ENCODE data around the gene SGTA.
A peak's percentile ranks its signal among the peaks of the same experiment; 100 is the strongest.
"Not testable (repeated sequence)": the region's sequence is repeated elsewhere in the genome, so short reads cannot be mapped to it uniquely, and the experiment has no call there.

SGTA gene

DNA sequence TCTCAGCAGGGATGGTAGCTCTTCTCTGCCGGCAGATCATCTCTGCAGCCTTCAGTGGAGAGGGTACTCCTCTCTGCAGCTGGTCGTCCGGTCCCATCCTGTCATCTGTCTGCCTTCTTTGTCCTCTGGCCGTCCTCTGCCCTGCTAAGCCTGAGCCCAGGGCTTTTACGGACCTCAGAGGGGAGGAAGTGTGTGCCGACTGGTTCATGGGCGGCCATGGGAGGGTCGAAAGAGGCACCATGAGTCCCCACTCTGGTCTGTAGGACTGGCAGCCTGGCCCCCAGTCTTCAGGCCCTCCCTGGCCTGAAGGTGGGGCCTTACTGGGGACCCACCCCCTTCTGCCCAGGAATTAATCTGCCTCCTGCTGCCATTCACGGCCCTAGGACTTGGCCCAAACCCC, 40.6 kb upstream of the SGTA start:
- Histone ChIP-seq H3K36me3 (ENCODE audit: low read depth) (no peaks in the 10 kb centered on the region), H3K27me3 (ENCODE audit: insufficient read depth, poor library complexity, severe bottlenecking) (no peaks in the 10 kb centered on the region), H3K27ac (ENCODE audit: poor library complexity, severe bottlenecking) (no peak overlapping the region), H3K4me1 (ENCODE audit: insufficient read depth, poor library complexity, severe bottlenecking) (no peaks in the 10 kb centered on the region), H3K9me3 (ENCODE audit: severe bottlenecking) (no peaks in the 10 kb centered on the region), H3K4me3 (ENCODE audit: severe bottlenecking) (no peak overlapping the region)
- no peak for DNase-seq (ENCODE audit: low spot score)
- ATAC-seq (ENCODE audit: low read depth), result no peak
- TF ChIP-seq, protein P1, sequence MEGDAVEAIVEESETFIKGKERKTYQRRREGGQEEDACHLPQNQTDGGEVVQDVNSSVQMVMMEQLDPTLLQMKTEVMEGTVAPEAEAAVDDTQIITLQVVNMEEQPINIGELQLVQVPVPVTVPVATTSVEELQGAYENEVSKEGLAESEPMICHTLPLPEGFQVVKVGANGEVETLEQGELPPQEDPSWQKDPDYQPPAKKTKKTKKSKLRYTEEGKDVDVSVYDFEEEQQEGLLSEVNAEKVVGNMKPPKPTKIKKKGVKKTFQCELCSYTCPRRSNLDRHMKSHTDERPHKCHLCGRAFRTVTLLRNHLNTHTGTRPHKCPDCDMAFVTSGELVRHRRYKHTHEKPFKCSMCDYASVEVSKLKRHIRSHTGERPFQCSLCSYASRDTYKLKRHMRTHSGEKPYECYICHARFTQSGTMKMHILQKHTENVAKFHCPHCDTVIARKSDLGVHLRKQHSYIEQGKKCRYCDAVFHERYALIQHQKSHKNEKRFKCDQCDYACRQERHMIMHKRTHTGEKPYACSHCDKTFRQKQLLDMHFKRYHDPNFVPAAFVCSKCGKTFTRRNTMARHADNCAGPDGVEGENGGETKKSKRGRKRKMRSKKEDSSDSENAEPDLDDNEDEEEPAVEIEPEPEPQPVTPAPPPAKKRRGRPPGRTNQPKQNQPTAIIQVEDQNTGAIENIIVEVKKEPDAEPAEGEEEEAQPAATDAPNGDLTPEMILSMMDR (IDR thresholded peaks at IDR 0.05; ENCODE audit: poor library complexity, severe bottlenecking), result no peak

DNA sequence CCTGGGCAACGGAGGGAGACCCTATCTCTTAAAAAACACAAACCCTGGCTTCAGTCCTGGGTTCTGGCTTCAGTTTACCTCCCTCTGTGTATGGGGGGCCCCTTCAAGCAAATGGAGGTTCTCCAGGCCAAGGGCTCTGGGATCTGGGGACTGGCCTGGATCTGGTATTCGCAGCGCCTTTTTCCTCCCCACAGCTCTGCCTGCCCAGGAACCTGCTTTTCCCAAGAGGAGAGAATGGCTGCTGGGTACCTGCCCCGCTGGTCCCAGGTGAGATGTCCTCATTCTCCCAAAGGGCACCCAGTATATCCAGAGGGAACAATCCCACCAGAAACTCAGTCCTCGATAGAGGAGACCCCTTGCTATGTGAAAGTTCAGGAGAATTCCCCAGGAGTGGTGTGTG, 39.8 kb upstream of the SGTA start:
- no peak for ATAC-seq (ENCODE audit: low read depth)
- no peaks in the 10 kb centered on the region for H3K4me1 ChIP-seq (ENCODE audit: insufficient read depth, poor library complexity, severe bottlenecking)
- H3K27ac ChIP-seq (ENCODE audit: poor library complexity, severe bottlenecking), result no peak overlapping the region
- H3K27me3 ChIP-seq (ENCODE audit: insufficient read depth, poor library complexity, severe bottlenecking), result no peaks in the 10 kb centered on the region
- no peaks in the 10 kb centered on the region for H3K9me3 ChIP-seq (ENCODE audit: severe bottlenecking)
- H3K36me3 ChIP-seq (ENCODE audit: low read depth), result no peaks in the 10 kb centered on the region
- no peak overlapping the region for H3K4me3 ChIP-seq (ENCODE audit: severe bottlenecking)
- no peak for DNase-seq (ENCODE audit: low spot score)
- TF ChIP-seq, protein P1 (IDR thresholded peaks at IDR 0.05; ENCODE audit: poor library complexity, severe bottlenecking), result no peak

DNA sequence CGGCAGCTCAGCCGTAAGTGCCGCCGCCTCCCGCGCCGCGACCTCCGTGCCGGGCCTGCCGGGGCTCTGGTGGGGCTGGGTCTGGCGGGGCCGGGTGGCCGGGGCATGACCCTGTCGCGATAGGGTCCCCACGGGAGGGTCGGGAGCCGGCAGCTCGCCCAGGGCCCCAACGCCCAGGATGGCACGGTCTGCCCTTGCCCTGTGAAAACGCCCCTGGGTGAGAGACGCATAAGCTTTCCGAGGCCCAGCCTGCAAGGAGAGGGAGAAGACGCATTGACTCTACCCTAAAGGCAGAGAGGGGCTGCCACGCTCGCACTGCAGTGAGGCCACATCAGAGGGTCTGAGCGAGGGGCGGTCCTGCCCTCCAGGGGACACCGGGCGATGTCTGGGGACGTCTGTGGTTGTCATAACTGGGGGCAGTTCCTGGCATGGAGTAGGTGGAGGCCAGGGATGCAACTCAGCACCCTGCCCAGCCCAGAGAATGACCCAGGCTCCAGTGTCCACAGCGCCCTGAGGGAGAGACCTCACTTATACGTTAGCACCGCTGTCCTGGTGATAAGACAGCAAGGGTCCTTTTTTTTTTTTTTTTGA, 37.1 kb upstream of the SGTA start:
- TF ChIP-seq, protein P1 (IDR thresholded peaks at IDR 0.05; ENCODE audit: poor library complexity, severe bottlenecking), result no peak
- H3K36me3 ChIP-seq (ENCODE audit: low read depth), result no peaks in the 10 kb centered on the region
- no peaks in the 10 kb centered on the region for H3K4me1 ChIP-seq (ENCODE audit: insufficient read depth, poor library complexity, severe bottlenecking)
- ATAC-seq (ENCODE audit: low read depth) (peak; percentile 9; the same call in 2 of the 3 replicates), DNase-seq (ENCODE audit: low spot score) (no peak)
- no peaks in the 10 kb centered on the region for H3K9me3 ChIP-seq (ENCODE audit: severe bottlenecking)
- H3K27me3 ChIP-seq (ENCODE audit: insufficient read depth, poor library complexity, severe bottlenecking), result no peaks in the 10 kb centered on the region
- peak overlapping the region; percentile 100 for H3K4me3 ChIP-seq (ENCODE audit: severe bottlenecking)
- no peak overlapping the region for H3K27ac ChIP-seq (ENCODE audit: poor library complexity, severe bottlenecking)

DNA sequence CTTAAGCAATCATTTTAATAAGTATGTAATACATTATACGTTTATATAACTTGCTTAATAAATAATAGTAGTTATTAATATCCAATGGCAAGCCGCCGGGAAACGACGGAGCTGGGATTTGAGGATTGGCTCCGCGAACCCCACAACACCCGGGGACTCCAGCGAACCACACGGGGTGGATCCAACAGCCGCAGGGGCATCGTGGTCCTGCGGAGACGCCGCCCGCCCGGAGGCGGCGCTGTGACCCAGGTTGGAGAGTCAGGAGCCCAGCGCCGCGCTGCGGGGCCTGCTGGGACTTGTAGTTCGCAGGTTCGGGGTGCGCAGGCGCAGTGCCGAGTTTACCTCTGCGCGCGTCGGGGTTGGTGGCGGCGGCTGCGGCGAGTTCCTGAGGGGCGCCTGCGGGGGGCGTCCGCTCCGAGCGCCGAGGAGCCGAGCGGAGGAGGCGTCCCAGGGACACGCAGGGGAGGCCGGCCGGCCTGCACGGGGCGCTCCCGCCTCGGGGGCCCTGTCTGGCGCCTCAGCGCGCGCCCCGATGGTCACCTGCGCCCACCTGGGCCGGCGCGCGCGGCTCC, 36.6 kb upstream of the SGTA start, which contains the start of gene ZNF554:
Gene ZNF554 (plus strand): TSS at position 329 of the 572 bp plus-strand sequence. CDS start 204 bp downstream, at position 533.
- no peaks in the 10 kb centered on the region for H3K9me3 ChIP-seq (ENCODE audit: severe bottlenecking)
- ATAC-seq (ENCODE audit: low read depth) (peak; percentile 92), DNase-seq (ENCODE audit: low spot score) (peak; percentile 95)
- no peaks in the 10 kb centered on the region for H3K36me3 ChIP-seq (ENCODE audit: low read depth)
- no peak within 1 kb of the TSS for H3K27ac ChIP-seq (ENCODE audit: poor library complexity, severe bottlenecking)
- no peaks in the 10 kb centered on the region for H3K4me1 ChIP-seq (ENCODE audit: insufficient read depth, poor library complexity, severe bottlenecking)
- H3K4me3 ChIP-seq (ENCODE audit: severe bottlenecking), result peak within 1 kb of the TSS; percentile 100
- TF ChIP-seq, protein P1 (IDR thresholded peaks at IDR 0.05; ENCODE audit: poor library complexity, severe bottlenecking), result peak; percentile 96
- no peaks in the 10 kb centered on the region for H3K27me3 ChIP-seq (ENCODE audit: insufficient read depth, poor library complexity, severe bottlenecking)

DNA sequence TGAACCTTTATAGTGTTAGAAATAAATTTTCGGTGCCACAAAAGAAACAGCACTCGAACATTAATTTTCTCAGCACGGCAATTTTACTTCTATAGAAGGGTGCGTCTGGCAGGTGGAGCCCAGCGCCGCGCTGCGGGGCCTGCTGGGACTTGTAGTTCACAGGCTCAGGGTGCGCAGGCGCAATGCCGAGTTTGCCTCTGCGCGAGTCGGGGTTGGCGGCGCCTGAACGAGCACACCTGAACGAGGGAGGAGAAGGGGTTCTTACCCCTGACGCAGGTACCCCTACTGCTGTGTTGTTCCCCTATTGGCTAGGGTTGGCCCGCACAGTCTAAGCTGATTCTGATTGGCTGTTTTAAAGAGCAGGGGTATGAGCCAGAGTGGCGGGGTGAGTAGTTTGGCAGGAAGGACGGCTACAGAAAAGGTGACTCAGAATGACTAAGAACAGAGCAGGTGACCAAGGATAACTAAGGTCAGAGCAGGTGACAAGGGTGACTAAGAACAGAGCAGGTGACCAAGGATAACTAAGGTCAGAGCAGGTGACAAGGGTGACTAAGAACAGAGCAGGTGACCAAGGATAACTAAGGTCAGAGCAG, 34.3 kb upstream of the SGTA start:
- not testable (repeated sequence) for H3K4me3 ChIP-seq (ENCODE audit: severe bottlenecking); H3K27ac ChIP-seq (ENCODE audit: poor library complexity, severe bottlenecking); H3K4me1 ChIP-seq (ENCODE audit: insufficient read depth, poor library complexity, severe bottlenecking); ATAC-seq (ENCODE audit: low read depth); H3K36me3 ChIP-seq (ENCODE audit: low read depth); DNase-seq (ENCODE audit: low spot score); H3K27me3 ChIP-seq (ENCODE audit: insufficient read depth, poor library complexity, severe bottlenecking); H3K9me3 ChIP-seq (ENCODE audit: severe bottlenecking)

Data from RWPE2 (cell line).